ENCODE results near the gene TAF1B. TPM values are rescaled to one million over a fixed set of nuclear protein-coding genes. Genes with fewer than 3 reads are reported as not detected.

The TAF1B gene
- total and polyA plus RNA-seq, 10 of the 15 experiments (the other 5 are each of a cell fraction or from before 2014, with no cell fraction given) = 8.1 to 18.3 (median 12.4) TPM

DNA sequence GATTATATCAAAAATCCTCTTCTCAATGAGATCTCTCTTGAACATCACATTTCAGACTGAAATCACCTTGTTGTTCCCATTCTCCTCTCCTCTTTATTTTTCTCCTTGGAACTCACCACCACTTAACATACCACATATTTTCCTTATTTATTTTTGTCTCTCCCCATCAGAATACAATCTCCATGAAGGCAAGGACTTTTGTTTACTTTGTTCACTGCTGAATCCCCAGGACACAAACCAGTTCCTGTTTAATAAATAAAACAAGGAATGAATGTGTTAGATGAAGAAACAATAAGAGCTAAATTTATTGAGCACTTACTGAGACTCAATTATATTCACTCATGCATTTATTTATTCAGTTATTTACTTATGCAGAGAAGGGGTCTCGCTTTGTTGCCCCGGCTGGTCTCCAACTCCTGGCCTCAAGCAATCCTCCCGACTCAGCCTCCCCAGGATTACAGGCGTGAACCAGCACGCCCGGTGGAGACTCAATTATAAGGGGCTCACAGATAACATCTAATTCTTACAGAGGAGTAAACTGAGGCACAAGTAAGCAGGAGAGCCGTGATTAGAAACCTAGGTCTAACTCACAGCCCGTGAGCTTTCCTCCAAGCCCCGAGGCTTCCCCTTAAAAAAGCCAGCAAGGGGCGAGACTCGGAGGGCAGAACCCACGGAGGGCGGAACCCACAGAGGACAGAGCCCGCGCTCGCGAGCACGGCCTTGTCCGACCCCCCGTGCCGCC is 616 bp upstream of the TAF1B start (continued):
- TF ChIP-seq, protein P1, sequence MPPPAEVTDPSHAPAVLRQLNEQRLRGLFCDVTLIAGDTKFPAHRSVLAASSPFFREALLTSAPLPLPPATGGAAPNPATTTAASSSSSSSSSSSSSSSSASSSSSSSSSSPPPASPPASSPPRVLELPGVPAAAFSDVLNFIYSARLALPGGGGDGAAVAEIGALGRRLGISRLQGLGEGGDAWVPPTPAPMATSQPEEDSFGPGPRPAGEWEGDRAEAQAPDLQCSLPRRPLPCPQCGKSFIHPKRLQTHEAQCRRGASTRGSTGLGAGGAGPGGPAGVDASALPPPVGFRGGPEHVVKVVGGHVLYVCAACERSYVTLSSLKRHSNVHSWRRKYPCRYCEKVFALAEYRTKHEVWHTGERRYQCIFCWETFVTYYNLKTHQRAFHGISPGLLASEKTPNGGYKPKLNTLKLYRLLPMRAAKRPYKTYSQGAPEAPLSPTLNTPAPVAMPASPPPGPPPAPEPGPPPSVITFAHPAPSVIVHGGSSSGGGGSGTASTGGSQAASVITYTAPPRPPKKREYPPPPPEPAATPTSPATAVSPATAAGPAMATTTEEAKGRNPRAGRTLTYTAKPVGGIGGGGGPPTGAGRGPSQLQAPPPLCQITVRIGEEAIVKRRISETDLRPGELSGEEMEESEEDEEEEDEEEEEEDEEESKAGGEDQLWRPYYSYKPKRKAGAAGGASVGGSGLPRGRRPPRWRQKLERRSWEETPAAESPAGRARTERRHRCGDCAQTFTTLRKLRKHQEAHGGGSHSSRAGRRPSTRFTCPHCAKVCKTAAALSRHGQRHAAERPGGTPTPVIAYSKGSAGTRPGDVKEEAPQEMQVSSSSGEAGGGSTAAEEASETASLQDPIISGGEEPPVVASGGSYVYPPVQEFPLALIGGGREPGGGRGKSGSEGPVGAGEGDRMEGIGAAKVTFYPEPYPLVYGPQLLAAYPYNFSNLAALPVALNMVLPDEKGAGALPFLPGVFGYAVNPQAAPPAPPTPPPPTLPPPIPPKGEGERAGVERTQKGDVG (CRISPR knock-in tag; IDR thresholded peaks at IDR 0.05) = no peak
- TF ChIP-seq, protein P2, sequence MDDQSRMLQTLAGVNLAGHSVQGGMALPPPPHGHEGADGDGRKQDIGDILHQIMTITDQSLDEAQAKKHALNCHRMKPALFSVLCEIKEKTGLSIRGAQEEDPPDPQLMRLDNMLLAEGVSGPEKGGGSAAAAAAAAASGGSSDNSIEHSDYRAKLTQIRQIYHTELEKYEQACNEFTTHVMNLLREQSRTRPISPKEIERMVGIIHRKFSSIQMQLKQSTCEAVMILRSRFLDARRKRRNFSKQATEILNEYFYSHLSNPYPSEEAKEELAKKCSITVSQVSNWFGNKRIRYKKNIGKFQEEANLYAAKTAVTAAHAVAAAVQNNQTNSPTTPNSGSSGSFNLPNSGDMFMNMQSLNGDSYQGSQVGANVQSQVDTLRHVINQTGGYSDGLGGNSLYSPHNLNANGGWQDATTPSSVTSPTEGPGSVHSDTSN (IDR thresholded peaks at IDR 0.05; ENCODE audit: insufficient replicate concordance, low read depth, low read length) = no peak

DNA sequence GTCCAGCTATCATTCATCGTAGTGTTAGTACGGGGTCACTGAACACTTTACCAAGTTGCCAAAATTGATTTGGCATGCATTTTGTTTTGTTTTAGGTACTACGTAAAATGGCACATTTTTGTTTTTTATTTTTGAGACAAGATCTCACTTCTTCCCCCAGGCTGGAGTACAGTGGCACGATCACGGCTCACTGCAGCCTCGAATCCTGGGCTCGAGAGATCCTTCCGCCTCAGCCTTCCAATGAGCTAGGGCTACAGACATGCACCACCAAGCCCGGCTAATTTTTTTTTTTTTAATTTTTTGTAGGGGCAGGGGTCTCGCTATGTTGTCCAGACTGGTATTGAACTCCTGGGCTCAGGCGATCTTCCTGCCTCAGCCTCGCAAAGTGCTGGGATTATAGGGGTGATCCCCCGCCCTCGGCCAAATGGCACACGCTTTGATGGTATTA is 786 bp downstream of the TAF1B start:
- peak overlapping the region; percentile 88 for H2AFZ ChIP-seq (ENCODE audit: control insufficient read depth, low read depth, low read length)
- FAIRE-seq = no peak
- in situ Hi-C loops (cut with MboI) = no loop called here

More for the DNA sequence above, 786 bp downstream of the TAF1B start:
- BruUV-seq (replicated peaks) = TSS peak; percentile 52
- CTCF ChIA-PET = interaction anchor here (0.7 to 3.5 kb wide), 13 partner anchors 12 to 246 kb away, joined by 3 to 38 read pairs (median 4); no protein-coding TSS in a partner anchor
- H3K4me2 ChIP-seq (ENCODE audit: control insufficient read depth, insufficient read depth) = peak overlapping the region; percentile 65
- peaks cover 3% of the 10 kb centered on the region; the same call in 1 of the 2 replicates for H3K79me2 ChIP-seq (ENCODE audit: control insufficient read depth, insufficient read depth, low read length)
- RAD21 ChIA-PET (ENCODE audit: unreplicated experiment) = interaction anchor here (1.0 to 2.3 kb wide), 8 partner anchors 29 to 604 kb away, joined by 3 to 9 read pairs (median 4); partner anchors contain the start of genes ADAM17 and ODC1
- no peak for DNase-seq (ENCODE audit: low read depth, low spot score)
- 3% methylated on average over 15 of the region's 15 CpGs for WGBS (ENCODE audit: insufficient coverage, insufficient replicate concordance, low lambda C conversion rate, missing lambda C conversion rate)
- POLR2A ChIA-PET = interaction anchor here (0.6 to 1.6 kb wide), 3 partner anchors 45 to 566 kb away, joined by 3 to 6 read pairs (median 5); no protein-coding TSS in a partner anchor
- intact Hi-C loops (cut with micrococcal nuclease; ENCODE audit: unreplicated experiment) = no loop called here
- H3K4me3 ChIP-seq = peak overlapping the region; percentile 70
- H3K27me3 ChIP-seq (replicated peaks in 1 of 2; ENCODE audit: control insufficient read depth in 2 of 2, insufficient read depth in 2 of 2, low read length in 1 of 2) = no peaks in the 10 kb centered on the region
- H3K27ac ChIP-seq (ENCODE audit: control insufficient read depth, insufficient read depth) = peak overlapping the region; percentile 51
- peak overlapping the region; percentile 69 for H3K9ac ChIP-seq (ENCODE audit: control insufficient read depth, insufficient read depth, low read length)
- H4K20me1 ChIP-seq (ENCODE audit: control insufficient read depth, insufficient read depth) = no peaks in the 10 kb centered on the region
- no peaks in the 10 kb centered on the region for H3K9me3 ChIP-seq (replicated peaks; ENCODE audit: control insufficient read depth, insufficient read depth, low read length)
- ATAC-seq = peak; percentile 19
- TF ChIP-seq, protein P3, sequence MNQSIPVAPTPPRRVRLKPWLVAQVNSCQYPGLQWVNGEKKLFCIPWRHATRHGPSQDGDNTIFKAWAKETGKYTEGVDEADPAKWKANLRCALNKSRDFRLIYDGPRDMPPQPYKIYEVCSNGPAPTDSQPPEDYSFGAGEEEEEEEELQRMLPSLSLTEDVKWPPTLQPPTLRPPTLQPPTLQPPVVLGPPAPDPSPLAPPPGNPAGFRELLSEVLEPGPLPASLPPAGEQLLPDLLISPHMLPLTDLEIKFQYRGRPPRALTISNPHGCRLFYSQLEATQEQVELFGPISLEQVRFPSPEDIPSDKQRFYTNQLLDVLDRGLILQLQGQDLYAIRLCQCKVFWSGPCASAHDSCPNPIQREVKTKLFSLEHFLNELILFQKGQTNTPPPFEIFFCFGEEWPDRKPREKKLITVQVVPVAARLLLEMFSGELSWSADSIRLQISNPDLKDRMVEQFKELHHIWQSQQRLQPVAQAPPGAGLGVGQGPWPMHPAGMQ (IDR thresholded peaks at IDR 0.05; ENCODE audit: borderline replicate concordance) = no peak
- 0 out of 2 replicates have a peak, but pooled peaks have one; percentile 12 for TF ChIP-seq TAF1 (IDR thresholded peaks at IDR 0.05; ENCODE audit: borderline replicate concordance, low read depth, low read length)
- TF ChIP-seq MTA2 (IDR thresholded peaks at IDR 0.05; ENCODE audit: low read depth) = peak; percentile 15; the same call in 1 of the 2 replicates
- 0 out of 2 replicates have a peak, but pooled peaks have one; percentile 22 for TF ChIP-seq STAT3 (IDR thresholded peaks at IDR 0.05; ENCODE audit: low read depth, low read length)
- H3K36me3 ChIP-seq (ENCODE audit: control insufficient read depth in 2 of 2, insufficient read depth in 2 of 2, low read length in 1 of 2) = no peaks in the 10 kb centered on the region
- SMC1A ChIA-PET (ENCODE audit: uncharacterized antibody, unreplicated experiment) = interaction anchor here (0.7 to 2.6 kb wide), 5 partner anchors 8 to 71 kb away, joined by 3 to 14 read pairs (median 3); no protein-coding TSS in a partner anchor
- peaks cover 3% of the 10 kb centered on the region; the same call in 1 of the 2 replicates for H3K4me1 ChIP-seq (ENCODE audit: control insufficient read depth, insufficient read depth, low read length)

Measured in GM12878 (cell line).